ENCODE results near the gene SHC4.
A peak's percentile ranks its signal among the peaks of the same experiment; 100 is the strongest.
"Not testable (repeated sequence)": the region's sequence is repeated elsewhere in the genome, so short reads cannot be mapped to it uniquely, and the experiment has no call there.

SHC4 gene

DNA sequence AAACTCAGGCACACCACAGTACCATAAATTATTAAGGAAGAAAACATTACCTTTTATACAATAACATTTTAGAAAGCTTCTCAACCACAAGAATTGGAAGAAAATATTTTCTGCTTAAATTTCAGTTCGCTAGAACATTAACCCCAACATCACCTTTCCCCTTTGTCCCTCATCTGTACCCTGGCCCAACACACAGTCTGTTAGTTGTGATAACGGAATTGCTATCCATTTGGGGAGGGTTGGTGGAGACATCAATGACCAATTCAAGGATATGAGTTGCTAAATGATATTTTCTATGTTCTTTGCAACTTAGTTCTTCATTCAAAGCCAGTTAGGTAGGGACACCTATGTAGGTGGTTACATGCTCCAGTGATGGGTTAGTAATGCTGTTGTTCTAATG is 80.0 kb downstream of the SHC4 start:
- no peak for DNase-seq (ENCODE audit: low read depth)

GRCh38 chr15:48880070-48880634 is 83.6 kb downstream of the SHC4 start:
- DNase-seq (ENCODE audit: low read depth), result no peak

GRCh38 chr15:48877630-48878595 is 85.8 kb downstream of the SHC4 start, which contains the start of gene EID1:
Gene EID1 (plus strand): TSS chr15:48878134. CDS start chr15:48878177, 43 bp downstream.
- DNase-seq (ENCODE audit: low read depth), result peak; percentile 74

GRCh38 chr15:48876057-48876456 is 87.7 kb downstream of the SHC4 start:
- no peak for DNase-seq (ENCODE audit: low read depth)

- DNase-seq (ENCODE audit: low read depth), result no peak
Measured at GRCh38 chr15:48875241-48875960, 88.3 kb downstream of the SHC4 start.

DNA sequence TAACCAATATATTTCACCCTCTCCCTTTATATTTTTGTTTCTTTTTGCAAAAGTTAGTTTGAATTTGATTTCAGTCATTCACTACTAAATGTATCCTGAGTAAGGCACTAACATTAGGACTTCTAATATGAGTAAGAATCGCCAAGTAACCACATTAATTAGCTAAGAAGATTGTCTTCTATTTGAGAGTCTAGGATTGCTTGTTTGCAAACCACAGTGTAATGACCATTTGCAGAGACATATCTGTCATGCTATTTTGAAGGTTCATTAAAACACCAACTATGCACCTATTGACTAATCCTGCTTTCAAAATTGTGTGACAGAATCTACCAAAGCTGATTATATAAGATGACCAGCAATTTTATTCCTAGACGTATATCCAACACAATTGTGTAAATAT is 91.1 kb downstream of the SHC4 start:
- DNase-seq (ENCODE audit: low read depth), result no peak

DNA sequence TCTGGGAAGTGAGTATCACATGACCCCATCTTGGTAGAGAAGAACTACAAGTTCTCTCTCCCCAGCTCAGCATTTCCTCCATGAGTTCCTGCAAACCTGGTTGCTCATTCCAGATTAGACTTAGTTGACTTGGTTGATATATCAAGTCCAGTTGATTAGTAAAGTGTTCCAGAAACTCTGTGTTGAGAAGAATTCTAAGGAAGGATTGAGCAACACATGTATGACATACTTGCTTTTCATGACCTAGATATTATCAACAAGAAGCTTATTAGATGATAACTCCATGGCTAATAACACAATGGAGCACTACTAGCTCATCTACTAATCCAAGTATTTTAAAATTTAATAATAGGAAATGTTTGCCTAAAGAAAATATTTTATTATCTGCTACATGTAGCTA is 92.2 kb downstream of the SHC4 start:
- no peak for DNase-seq (ENCODE audit: low read depth)

DNA sequence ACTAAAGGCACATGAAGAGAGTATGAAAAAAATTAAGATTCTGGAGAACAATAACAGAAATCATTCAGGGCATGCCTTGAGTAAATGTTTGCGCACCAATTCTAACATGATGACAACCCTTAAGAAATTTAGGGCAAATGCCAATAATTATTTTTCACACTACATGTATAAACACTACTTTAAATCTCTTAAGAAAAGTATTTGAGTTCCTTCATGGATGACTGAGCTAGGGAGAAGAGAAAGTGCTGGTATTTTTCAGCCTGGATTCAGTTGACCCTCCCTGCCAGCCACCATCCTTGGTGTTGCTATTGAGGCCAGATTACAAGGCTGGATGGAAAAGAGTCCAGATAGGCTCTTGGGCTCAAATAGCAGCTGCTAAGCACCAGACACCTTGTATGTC is 93.8 kb downstream of the SHC4 start:
- no peak for DNase-seq (ENCODE audit: low read depth)

GRCh38 chr15:48868536-48868935 is 95.2 kb downstream of the SHC4 start:
- no peak for DNase-seq (ENCODE audit: low read depth)

DNA sequence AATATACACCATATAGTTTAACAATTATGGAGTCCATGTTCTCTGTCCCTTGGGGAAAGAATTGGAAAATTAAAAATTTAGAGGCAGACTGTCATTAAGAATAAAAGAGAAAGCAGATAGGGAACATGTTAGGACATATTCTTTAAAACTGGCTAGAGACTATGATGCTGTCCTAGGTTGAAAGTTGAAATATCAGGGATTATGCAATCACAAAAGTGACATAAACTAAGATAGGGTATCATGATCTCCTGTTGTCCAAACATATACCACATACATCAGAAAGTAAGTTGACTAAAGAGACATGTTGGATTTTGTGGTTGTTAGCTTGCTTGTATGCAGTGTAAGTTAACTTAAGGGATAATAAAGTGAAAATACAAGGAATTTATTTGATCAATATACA is 95.7 kb downstream of the SHC4 start:
- no peak for DNase-seq (ENCODE audit: low read depth)

DNA sequence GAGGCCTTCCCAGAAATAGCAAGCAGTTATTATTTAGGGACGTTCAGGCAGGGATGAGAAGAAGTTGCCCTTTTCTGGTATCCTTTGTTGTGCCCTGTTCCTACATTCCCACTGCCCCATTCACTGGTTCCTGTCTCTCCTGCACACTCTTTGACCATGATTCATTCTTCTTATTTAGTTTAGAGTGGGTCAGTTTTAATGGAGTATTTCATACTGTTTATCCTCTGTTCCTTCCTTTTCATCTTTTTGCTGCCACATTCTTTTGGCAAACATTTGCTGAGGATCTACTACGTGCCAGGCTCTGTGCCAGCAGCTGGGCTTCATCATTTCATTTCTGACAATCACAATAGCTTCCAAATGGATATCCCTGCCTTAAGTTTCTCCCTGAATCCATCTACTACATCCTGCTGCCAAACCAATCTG is 97.6 kb downstream of the SHC4 start:
- no peak for DNase-seq (ENCODE audit: low read depth)

- DNase-seq (ENCODE audit: low read depth), result no peak
Measured at GRCh38 chr15:48865370-48866079, 98.2 kb downstream of the SHC4 start.

DNA sequence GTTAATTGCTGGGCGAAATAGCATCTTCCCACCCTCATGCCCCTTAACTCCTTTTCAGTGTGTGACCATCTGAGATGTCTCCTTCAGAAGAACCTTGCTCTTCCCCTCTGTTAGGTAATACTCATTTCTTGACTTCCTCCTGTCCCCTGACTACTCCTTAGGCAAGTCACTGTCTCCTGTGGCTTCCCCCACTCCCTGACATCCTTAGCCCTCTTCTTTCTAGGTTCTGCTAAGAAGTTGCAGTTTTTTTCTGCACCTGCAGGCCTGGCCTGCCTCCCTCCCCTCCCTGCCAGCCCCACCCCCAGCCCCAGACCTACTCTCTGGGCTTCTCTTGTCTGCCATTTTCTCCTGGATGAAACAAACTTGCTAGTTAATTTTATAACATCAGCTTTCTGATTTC is 101.0 kb downstream of the SHC4 start:
- DNase-seq (ENCODE audit: low read depth), result no peak

DNA sequence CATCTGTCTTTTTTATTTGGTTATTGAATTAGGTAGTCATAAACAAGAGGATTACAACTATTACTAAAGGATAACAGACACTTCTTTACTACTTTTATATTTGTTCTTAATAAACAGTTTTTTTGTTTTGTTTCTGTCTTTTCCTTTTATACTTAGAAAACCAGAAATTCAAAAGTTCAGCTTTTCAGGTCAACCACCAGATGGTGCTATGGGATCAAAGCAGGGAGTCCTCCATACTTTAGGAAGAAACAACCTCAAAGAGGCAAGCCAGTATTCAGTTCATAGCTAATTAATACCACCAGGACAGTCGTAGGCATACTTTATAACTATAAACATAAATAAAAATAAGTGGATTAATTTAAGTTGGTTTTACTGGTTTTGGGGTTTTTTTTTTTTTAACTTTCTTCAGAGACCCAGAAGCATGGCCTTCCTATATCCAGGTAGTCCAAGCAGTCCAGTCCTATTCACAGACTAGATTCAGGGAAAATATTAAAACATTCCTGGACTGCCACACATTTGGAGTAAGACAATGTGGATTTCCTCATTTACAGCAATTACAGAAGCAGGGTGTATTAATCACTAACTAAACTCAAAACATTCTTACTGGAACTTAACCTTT is 101.8 kb downstream of the SHC4 start:
- DNase-seq (ENCODE audit: low read depth), result no peak

DNA sequence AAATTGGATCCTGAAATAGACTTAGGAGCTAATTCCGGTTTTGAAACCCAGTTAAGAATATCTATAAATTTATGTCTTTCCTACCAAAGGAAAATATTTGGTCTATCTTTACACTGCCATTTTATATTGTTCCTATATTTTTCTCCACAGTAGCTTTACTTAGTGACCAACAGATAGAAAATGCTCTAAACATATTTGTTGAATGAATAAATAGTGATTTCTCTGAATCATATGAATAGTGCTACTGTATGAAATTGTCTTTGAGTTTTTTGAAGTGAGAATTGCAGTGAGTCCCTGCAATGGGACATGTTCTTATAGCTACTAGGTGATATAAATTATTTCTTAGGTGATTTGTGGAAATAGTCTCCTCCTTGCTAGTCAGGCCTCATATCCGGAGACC is 104.3 kb downstream of the SHC4 start:
- DNase-seq (ENCODE audit: low read depth), result no peak

DNA sequence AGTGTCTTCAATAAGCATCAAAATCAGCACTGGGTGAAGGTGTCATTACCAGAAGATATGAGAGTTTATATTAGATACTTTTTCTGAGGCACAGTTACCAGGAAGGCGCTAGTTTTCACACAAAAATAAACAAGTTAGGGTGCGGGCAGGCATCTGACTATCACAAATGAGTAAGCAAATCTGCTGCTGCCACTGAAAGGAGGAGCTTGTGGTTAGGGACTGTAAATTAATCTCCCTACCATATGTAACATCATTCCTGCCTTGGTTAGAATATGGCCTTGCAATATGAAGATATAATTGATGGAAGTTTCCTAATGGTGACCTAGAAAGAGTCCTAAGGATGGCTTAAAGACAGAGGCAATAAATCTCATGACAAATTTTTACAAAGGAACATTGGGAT is 105.3 kb downstream of the SHC4 start:
- no peak for DNase-seq (ENCODE audit: low read depth)

DNA sequence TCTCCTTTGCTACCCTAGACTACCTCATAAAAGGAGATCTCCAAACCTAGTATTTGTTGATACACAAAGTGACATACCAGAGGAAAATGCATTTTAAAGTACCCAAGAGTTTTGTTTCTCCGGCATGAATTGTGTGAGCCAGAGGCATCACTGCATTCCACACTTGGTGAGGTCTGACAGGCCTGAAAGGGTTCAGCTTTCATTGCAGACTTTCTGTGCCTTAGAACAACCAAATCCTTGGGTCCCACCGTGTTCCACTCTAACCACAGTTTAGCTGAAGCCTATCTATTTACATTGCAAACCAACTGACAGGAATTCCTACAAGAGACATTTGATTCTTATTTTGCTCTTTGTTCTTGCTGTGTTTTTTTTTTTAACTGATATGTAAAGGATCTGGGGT is 106.8 kb downstream of the SHC4 start:
- no peak for DNase-seq (ENCODE audit: low read depth)

DNA sequence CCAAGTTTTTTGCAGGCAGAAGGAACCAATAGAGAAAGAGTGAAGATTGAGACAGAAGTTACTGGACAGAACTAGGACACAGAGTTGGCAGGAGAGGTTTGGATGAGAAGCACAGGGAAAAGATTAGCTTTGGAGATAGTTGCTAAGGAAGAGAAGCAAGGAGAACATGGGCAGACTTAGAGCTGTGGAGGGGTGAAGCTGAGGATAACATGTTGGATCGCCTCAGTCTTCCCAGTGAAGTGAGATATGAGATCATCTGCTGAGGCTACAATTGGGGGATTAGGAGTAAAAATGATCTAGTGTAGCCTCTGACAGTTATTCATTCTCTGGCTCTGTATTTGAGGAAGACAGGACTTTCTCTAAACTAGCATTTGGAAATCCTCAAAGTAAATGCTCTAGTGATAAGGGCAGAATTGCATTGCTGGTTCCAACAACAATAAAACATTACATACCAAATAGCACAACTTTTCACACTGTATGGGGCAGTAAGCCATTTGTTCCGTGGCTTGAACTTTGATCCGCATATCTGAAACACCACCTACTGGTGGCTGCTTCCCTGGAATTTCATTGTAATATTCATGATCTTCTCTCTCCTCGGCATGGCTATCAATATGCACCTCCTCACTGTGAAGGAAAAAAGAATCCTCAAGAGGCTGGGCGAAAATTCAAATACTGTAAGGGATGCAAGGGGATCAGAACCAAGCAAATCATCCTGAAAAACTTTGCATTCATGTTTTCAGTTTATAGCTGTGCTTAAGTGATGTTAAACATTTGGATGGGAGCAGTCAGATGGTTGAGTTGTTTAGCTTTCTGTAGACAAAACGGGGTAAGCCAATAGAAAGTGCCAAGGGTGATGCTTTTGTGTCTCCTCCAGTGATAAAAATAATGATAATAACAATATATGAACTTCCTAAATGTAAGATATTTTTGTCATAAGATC is 107.9 kb downstream of the SHC4 start:
- DNase-seq (ENCODE audit: low read depth), result no peak

GRCh38 chr15:48854434-48854833 is 109.3 kb downstream of the SHC4 start:
- not testable (repeated sequence) for DNase-seq (ENCODE audit: low read depth)

GRCh38 chr15:48851956-48852355 is 111.8 kb downstream of the SHC4 start:
- DNase-seq (ENCODE audit: low read depth), result no peak

DNA sequence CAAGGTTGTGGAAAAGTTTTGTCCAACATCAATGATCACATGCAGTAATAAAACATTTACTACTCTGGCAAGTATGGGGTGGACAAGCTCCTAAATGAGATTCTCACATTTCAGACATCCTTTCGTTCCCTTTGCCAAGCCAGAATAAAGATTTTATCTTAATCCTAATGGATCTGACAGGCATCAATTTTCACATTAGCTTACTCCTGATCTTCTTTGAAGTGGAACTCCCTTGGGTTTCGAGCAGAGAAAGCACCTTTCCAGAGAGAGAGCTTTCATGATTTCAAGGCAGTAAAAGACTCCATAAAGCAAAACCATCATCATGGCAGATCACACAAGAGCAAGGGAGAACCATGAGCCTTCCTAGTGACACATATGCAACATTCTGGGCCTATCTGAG is 113.1 kb downstream of the SHC4 start:
- no peak for DNase-seq (ENCODE audit: low read depth)

Data from stimulated activated CD8-positive, alpha-beta memory T cell treated with anti-CD3 and anti-CD28 coated beads, Interleukin-15, amount 100 ng/mL, for 1 hour (primary cell).